ENCODE measurements around the gene UROC1.

Gene UROC1

DNA sequence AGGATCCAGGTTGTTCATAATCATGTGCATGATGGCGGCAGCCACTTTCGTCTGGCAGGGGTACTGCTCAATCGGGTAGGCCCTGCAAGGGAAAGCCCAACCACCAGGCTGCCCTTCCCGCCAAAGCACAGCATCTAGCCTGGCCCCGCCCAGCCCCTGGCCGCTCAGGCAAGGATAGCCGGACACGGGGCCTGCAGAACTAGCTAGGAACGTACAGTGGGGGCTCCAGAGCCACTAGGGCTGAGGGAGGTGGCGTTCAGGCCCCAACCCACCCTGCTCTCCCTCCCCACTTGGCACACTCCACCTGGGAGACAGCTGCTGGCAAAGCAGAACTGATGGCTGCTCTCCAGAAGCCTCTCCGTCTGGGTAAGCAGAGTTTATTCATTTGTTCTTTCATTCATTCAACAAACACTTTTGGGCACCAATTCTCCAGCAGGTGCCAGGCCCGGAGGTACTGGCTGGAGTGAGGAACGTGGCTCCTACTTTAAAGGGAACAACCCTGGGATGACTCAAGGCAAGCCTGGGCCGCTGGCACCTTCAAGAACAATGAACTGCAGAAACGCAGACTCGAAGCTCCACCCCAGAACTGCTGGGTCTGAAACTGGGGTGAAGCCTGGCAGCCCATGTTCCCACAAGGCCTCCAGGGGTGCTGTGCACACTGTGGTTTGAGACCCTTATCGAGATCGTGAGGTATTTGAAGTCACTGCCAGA lies 7.8 kb downstream of the UROC1 start:
- TF ChIP-seq, protein P1, sequence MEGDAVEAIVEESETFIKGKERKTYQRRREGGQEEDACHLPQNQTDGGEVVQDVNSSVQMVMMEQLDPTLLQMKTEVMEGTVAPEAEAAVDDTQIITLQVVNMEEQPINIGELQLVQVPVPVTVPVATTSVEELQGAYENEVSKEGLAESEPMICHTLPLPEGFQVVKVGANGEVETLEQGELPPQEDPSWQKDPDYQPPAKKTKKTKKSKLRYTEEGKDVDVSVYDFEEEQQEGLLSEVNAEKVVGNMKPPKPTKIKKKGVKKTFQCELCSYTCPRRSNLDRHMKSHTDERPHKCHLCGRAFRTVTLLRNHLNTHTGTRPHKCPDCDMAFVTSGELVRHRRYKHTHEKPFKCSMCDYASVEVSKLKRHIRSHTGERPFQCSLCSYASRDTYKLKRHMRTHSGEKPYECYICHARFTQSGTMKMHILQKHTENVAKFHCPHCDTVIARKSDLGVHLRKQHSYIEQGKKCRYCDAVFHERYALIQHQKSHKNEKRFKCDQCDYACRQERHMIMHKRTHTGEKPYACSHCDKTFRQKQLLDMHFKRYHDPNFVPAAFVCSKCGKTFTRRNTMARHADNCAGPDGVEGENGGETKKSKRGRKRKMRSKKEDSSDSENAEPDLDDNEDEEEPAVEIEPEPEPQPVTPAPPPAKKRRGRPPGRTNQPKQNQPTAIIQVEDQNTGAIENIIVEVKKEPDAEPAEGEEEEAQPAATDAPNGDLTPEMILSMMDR (IDR thresholded peaks at IDR 0.05; ENCODE audit: insufficient read depth, missing control alignments): no peak
- DNase-seq (ENCODE audit: insufficient read length, low spot score) (no peak), FAIRE-seq (no peak)

- TF ChIP-seq, protein P1 (IDR thresholded peaks at IDR 0.05; ENCODE audit: insufficient read depth, missing control alignments): no peak
- FAIRE-seq (no peak), DNase-seq (ENCODE audit: insufficient read length, low spot score) (no peak)
These were observed 9.0 kb downstream of the UROC1 start for GRCh38 chr3:126508564-126508964.

DNA sequence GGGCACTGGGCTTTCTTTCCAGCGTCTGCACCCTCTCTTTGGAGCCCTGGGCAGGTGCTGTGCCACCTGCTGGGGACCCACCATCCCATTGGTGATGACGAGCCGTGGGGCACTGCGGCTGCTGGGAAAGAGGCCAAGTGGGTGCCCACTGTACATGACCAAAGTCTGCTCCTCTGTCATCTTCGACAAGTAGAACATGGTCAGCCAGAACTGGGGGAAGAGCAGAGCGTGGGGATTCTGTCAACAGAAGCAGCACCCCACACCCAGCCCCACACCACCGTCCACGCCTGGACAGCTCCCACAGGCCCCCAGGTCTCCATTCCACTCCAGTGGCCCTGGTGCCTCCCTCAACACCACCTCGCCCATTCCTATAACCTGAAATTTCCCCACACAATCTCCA lies 9.7 kb downstream of the UROC1 start:
- DNase-seq (ENCODE audit: insufficient read length, low spot score) (no peak), FAIRE-seq (no peak)
- TF ChIP-seq, protein P1 (IDR thresholded peaks at IDR 0.05; ENCODE audit: insufficient read depth, missing control alignments): no peak

GRCh38 chr3:126503701-126504100 lies 13.9 kb downstream of the UROC1 start:
- FAIRE-seq (no peak), DNase-seq (ENCODE audit: insufficient read length, low spot score) (no peak)
- TF ChIP-seq, protein P1 (IDR thresholded peaks at IDR 0.05; ENCODE audit: insufficient read depth, missing control alignments): no peak

GRCh38 chr3:126502656-126503055 lies 14.9 kb downstream of the UROC1 start:
- FAIRE-seq: peak; percentile 77
- TF ChIP-seq, protein P1 (IDR thresholded peaks at IDR 0.05; ENCODE audit: insufficient read depth, missing control alignments): no peak
- DNase-seq (ENCODE audit: insufficient read length, low spot score): no peak

DNA sequence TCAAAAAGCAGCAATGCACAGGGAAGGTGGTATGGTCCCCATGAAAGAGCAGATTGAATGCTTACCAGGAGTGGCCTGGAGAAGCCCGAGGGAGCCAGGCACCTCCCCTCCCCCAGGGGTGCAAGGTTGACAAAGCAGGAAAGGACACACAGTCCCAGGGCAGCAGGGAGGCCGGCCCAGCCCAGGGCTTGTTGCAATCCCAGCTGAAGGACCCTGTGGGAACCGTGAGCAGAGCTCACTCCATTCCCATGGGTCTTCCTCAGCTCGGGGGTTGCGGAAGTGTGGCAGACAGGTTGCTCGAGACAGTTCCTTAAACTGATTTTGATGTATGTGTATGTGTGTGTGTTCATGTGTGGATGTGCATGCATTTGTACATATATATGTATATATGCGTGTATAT lies 15.8 kb downstream of the UROC1 start:
- TF ChIP-seq, protein P1 (IDR thresholded peaks at IDR 0.05; ENCODE audit: insufficient read depth, missing control alignments): no peak
- FAIRE-seq (no peak), DNase-seq (ENCODE audit: insufficient read length, low spot score) (no peak)

DNA sequence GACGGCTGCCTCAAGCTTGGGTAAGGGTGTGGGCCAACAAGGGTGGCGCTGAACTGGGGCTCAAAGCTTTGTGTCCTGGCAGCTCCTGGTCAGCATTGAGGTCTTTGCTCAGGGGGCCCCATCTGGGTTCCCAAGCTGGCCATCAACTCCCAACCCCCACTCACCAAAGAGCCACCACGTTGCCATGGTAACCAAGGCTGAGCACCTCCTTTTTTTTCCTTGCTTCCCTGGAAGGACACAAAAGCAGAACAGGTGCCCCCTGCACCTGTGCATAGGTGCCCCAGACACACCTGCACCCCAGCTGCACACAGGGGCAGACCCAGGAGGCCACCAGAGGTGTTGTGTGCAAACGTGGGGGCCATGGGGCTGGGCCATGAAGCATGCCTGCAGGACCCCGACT lies 16.5 kb downstream of the UROC1 start:
- FAIRE-seq (no peak), DNase-seq (ENCODE audit: insufficient read length, low spot score) (no peak)
- TF ChIP-seq, protein P1 (IDR thresholded peaks at IDR 0.05; ENCODE audit: insufficient read depth, missing control alignments): no peak

Measured in D721Med (cell line).